LNCaP clone FGC (cell line): ENCODE data around the gene GMDS.

Experiments
- DNase-seq: peaks from one replicate; pipeline ENCODE4 v3.0.0-alpha.2; 2011; ENCODE audit warnings: low read depth
- H3K4me3 ChIP-seq: 2 replicates; pipeline ENCODE4 v1.5.1; 2011; ENCODE audit warnings: mild to moderate bottlenecking, low read depth, low read length, control low read depth
- TF ChIP-seq, protein P1 (sequence below): IDR thresholded peaks from 2 replicates; pipeline ENCODE4 v1.5.1; 2012; ENCODE audit warnings: mild to moderate bottlenecking; ENCODE audit not compliant: control insufficient read depth, insufficient read depth; ENCODE audit errors: extremely low read depth

Gene GMDS

GRCh38 chr6:2116496-2116895 is 128.9 kb downstream of the GMDS start:
- DNase-seq = no peak
- H3K4me3 ChIP-seq = no peak overlapping the region
- TF ChIP-seq, protein P1, sequence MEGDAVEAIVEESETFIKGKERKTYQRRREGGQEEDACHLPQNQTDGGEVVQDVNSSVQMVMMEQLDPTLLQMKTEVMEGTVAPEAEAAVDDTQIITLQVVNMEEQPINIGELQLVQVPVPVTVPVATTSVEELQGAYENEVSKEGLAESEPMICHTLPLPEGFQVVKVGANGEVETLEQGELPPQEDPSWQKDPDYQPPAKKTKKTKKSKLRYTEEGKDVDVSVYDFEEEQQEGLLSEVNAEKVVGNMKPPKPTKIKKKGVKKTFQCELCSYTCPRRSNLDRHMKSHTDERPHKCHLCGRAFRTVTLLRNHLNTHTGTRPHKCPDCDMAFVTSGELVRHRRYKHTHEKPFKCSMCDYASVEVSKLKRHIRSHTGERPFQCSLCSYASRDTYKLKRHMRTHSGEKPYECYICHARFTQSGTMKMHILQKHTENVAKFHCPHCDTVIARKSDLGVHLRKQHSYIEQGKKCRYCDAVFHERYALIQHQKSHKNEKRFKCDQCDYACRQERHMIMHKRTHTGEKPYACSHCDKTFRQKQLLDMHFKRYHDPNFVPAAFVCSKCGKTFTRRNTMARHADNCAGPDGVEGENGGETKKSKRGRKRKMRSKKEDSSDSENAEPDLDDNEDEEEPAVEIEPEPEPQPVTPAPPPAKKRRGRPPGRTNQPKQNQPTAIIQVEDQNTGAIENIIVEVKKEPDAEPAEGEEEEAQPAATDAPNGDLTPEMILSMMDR = no peak

GRCh38 chr6:2114100-2114499 is 131.3 kb downstream of the GMDS start:
- DNase-seq = no peak
- TF ChIP-seq, protein P1 = no peak
- H3K4me3 ChIP-seq = no peak overlapping the region

DNA sequence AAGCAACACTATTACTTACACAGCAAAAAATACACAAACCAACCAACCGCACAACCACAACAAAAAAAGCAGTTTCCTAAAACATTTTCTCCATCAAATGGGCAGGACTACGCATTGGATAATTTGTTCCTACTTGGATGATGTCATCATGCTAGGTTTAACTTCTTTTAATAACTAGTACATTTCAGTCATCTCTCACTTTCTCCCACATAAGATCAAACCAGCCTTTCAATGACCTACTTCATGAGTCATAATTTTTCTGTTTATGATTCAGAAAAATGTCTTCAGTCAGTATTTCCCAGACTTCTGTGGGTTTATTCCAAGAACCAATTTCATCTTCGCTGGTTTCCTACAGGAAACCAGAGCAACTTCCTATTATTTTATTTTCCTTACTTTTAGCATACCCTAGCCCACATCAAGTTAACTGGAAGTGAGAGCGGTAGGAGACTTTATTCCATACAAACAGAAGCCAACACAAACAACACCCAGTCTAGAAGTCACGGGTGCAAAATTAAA is 134.2 kb downstream of the GMDS start:
- TF ChIP-seq, protein P1 = no peak
- no peak for DNase-seq
- H3K4me3 ChIP-seq = no peak overlapping the region

- no peak overlapping the region for H3K4me3 ChIP-seq
- TF ChIP-seq, protein P1 = no peak
These were observed 134.9 kb downstream of the GMDS start for GRCh38 chr6:2110504-2110903.

DNA sequence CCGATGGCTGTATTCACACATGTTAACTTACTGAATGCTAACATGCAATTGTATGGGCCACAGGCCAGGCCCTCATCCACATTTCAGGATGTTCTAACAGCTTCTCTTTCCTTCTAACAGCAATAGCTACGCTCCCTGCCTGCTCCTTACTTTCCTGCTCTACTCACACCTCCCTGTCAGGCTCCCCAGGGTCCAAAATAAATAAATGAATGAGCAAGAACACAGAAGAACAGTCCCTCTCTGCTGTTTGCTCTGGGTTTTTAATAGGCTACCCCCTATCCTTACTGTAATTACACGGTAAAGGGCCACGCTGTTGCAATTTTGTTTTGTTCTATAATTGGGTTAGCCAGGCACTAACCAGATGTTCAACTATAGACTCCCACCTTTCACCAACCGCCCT is 135.6 kb downstream of the GMDS start:
- no peak for DNase-seq

More at GRCh38 chr6:2110504-2110903, 134.9 kb downstream of the GMDS start:
- no peak for DNase-seq

DNA sequence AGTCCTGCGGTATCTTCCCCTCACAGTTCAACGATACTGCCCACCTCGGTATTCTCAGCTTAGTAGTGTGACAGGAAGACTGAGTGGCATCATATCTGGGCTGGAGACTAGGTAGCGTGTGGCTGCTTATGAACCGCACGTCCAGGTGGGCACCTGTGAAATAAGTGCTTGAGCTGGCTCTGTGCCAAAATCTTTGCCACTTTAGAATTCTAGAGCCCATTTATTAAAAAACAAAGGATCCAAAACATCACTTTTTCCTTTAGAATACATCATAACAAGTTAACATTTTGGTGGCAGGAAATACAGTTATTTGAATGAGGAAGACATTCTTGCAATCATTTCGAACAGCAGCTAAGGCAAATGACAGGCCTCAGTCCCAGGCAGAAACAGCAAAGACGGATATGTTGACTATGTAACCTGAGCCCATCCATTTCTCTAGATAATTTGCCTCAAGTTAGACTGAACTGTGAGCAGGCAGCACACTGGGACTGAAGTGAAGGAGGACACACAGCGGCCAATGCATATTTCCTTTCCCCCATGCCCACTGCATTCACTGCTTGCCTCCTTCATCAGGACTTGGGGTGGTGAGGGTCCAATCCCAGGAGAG is 136.6 kb downstream of the GMDS start:
- DNase-seq = no peak
- H3K4me3 ChIP-seq = no peak overlapping the region
- TF ChIP-seq, protein P1 = no peak

More for the DNA sequence above, 135.6 kb downstream of the GMDS start:
- TF ChIP-seq, protein P1 = no peak
- H3K4me3 ChIP-seq = no peak overlapping the region

- H3K4me3 ChIP-seq = no peak overlapping the region
- TF ChIP-seq, protein P1 = no peak
- no peak for DNase-seq
These were observed 140.9 kb downstream of the GMDS start for GRCh38 chr6:2104524-2104880.
